IMR-90 (cell line): ENCODE measurements around the gene WIPF2.

Experiments
- BHLHE40 ChIP-seq: fragments of 150-350 bp; IDR thresholded peaks from 2 replicates; pipeline ENCODE4 v1.6.1; 2016; ENCODE audit warnings: mild to moderate bottlenecking, low read depth, low read length
- FOS ChIP-seq: fragments of 150-350 bp; IDR thresholded peaks from 2 replicates; pipeline ENCODE4 v1.6.1; 2016; ENCODE audit warnings: low read depth, low read length
- MAZ ChIP-seq: IDR thresholded peaks from 2 replicates; pipeline ENCODE4 v1.6.1; 2012; ENCODE audit warnings: low read depth, mild to moderate bottlenecking, low read length, improper control_type of control experiment, moderate library complexity, borderline replicate concordance
- MXI1 ChIP-seq: IDR thresholded peaks from 2 replicates; pipeline ENCODE4 v1.6.1; 2012; ENCODE audit warnings: low read depth, mild to moderate bottlenecking, low read length, moderate library complexity, borderline replicate concordance
- NFE2L2 ChIP-seq: fragments of 150-350 bp; IDR thresholded peaks from 2 replicates; pipeline ENCODE4 v1.6.1; 2016; ENCODE audit warnings: low read depth, mild to moderate bottlenecking, low read length
- POLR2A ChIP-seq: IDR thresholded peaks from 2 replicates; pipeline ENCODE4 v1.6.1; 2012; ENCODE audit warnings: mild to moderate bottlenecking, low read depth, low read length
- RAD21 ChIP-seq: IDR thresholded peaks from 2 replicates; pipeline ENCODE4 v1.6.1; 2012; ENCODE audit warnings: low read length, improper control_type of control experiment
- RCOR1 ChIP-seq: IDR thresholded peaks from 2 replicates; pipeline ENCODE4 v1.6.1; 2012; ENCODE audit warnings: mild to moderate bottlenecking, low read length, improper control_type of control experiment; ENCODE audit not compliant: insufficient replicate concordance
- RFX5 ChIP-seq: IDR thresholded peaks from 2 replicates; pipeline ENCODE4 v1.8.0; 2012; ENCODE audit warnings: low read depth, mild to moderate bottlenecking, low read length, moderate library complexity
- SMC3 ChIP-seq: fragments of 150-350 bp; IDR thresholded peaks from 2 replicates; pipeline ENCODE4 v1.6.1; 2016; ENCODE audit warnings: low read depth, mild to moderate bottlenecking, antibody characterized with exemption, low read length, moderate library complexity
- TF ChIP-seq, protein P1 (sequence below): conservative IDR thresholded peaks from 2 replicates; pipeline ENCODE4 v1.5.1; 2012; ENCODE audit warnings: mild to moderate bottlenecking, low read depth, low read length, improper control_type of control experiment

DNA sequence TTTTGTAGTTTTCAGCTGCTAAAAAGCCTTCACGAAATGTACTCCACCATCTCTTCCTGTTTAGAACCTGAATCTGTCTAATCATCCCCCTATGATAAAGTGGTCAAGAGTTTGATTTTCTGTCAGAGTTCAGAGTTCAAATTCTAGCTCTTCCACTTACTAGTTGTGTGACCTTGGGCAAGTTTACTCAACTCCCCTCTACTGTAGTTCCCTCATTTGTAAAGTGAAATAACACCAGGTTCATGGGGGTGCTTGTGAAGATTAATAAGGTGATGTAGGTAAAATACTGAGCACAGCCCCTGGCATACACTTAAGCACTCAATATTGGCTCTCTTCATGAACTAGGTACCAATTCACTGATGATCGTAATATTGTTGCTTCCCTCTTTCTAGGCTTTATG lies 67.4 kb downstream of the WIPF2 start:
- TF ChIP-seq, protein P1, sequence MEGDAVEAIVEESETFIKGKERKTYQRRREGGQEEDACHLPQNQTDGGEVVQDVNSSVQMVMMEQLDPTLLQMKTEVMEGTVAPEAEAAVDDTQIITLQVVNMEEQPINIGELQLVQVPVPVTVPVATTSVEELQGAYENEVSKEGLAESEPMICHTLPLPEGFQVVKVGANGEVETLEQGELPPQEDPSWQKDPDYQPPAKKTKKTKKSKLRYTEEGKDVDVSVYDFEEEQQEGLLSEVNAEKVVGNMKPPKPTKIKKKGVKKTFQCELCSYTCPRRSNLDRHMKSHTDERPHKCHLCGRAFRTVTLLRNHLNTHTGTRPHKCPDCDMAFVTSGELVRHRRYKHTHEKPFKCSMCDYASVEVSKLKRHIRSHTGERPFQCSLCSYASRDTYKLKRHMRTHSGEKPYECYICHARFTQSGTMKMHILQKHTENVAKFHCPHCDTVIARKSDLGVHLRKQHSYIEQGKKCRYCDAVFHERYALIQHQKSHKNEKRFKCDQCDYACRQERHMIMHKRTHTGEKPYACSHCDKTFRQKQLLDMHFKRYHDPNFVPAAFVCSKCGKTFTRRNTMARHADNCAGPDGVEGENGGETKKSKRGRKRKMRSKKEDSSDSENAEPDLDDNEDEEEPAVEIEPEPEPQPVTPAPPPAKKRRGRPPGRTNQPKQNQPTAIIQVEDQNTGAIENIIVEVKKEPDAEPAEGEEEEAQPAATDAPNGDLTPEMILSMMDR, result no peak
- TF ChIP-seq RCOR1 (no peak), POLR2A (no peak), SMC3 (no peak), RAD21 (no peak), BHLHE40 (no peak), RFX5 (no peak), MXI1 (no peak), NFE2L2 (no peak), MAZ (no peak), FOS (no peak)
